B cell (primary cell): ENCODE results near the gene ADO.

ENCODE experiments used
- EZH2 ChIP-seq: IDR thresholded peaks from 2 replicates; pipeline ENCODE4 v1.6.1; 2012; ENCODE audit warnings: borderline replicate concordance, low read depth, mild to moderate bottlenecking, moderate library complexity, low read length; ENCODE audit not compliant: insufficient read depth, poor library complexity, severe bottlenecking
- TF ChIP-seq, protein P1 (sequence below): fragments of 200-600 bp; IDR thresholded peaks from one replicate; pipeline ENCODE4 v1.8.0; 2022; ENCODE audit warnings: antibody characterized with exemption, mild to moderate bottlenecking

GRCh38 chr10:62761115-62761514 is 43.4 kb upstream of the ADO start:
- TF ChIP-seq, protein P1, sequence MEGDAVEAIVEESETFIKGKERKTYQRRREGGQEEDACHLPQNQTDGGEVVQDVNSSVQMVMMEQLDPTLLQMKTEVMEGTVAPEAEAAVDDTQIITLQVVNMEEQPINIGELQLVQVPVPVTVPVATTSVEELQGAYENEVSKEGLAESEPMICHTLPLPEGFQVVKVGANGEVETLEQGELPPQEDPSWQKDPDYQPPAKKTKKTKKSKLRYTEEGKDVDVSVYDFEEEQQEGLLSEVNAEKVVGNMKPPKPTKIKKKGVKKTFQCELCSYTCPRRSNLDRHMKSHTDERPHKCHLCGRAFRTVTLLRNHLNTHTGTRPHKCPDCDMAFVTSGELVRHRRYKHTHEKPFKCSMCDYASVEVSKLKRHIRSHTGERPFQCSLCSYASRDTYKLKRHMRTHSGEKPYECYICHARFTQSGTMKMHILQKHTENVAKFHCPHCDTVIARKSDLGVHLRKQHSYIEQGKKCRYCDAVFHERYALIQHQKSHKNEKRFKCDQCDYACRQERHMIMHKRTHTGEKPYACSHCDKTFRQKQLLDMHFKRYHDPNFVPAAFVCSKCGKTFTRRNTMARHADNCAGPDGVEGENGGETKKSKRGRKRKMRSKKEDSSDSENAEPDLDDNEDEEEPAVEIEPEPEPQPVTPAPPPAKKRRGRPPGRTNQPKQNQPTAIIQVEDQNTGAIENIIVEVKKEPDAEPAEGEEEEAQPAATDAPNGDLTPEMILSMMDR: no peak
- TF ChIP-seq EZH2: no peak
